ENCODE results near the gene NAV3. TPM values are rescaled to one million over a fixed set of nuclear protein-coding genes. Genes with fewer than 3 reads are reported as not detected.

Gene NAV3
- total and polyA plus RNA-seq, 9 of the 15 experiments (the other 6 are each of a cell fraction or from before 2014, with no cell fraction given) = 0.04 TPM; not detected in 8

DNA sequence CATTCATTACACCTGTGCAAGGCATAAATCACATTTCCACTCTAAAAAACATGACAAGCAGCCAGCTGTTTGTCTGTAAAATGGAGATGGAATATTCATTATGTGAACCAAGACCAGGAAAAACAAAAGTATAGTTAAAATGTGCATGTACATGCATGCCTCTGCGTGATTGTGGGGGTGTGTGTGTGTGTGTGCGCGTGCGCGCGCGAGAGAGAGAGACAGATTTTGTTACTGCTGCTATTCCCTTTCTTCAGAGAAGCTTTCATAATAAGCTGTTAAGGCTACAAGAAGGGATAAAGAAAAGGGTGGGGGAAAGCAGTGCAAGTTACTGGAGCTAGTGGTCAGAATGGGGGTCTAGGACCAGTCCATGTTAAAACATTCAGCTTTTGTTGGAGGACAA lies 430.3 kb downstream of the NAV3 start (continued):
- TF ChIP-seq, protein P1, sequence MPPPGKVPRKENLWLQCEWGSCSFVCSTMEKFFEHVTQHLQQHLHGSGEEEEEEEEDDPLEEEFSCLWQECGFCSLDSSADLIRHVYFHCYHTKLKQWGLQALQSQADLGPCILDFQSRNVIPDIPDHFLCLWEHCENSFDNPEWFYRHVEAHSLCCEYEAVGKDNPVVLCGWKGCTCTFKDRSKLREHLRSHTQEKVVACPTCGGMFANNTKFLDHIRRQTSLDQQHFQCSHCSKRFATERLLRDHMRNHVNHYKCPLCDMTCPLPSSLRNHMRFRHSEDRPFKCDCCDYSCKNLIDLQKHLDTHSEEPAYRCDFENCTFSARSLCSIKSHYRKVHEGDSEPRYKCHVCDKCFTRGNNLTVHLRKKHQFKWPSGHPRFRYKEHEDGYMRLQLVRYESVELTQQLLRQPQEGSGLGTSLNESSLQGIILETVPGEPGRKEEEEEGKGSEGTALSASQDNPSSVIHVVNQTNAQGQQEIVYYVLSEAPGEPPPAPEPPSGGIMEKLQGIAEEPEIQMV (tag; conservative IDR thresholded peaks at IDR 0.05; ENCODE audit: low read depth) = no peak
- TF ChIP-seq HDAC1 (IDR thresholded peaks at IDR 0.05) = no peak
- TF ChIP-seq, protein P2, sequence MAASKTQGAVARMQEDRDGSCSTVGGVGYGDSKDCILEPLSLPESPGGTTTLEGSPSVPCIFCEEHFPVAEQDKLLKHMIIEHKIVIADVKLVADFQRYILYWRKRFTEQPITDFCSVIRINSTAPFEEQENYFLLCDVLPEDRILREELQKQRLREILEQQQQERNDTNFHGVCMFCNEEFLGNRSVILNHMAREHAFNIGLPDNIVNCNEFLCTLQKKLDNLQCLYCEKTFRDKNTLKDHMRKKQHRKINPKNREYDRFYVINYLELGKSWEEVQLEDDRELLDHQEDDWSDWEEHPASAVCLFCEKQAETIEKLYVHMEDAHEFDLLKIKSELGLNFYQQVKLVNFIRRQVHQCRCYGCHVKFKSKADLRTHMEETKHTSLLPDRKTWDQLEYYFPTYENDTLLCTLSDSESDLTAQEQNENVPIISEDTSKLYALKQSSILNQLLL (CRISPR knock-in tag; IDR thresholded peaks at IDR 0.05; ENCODE audit: borderline replicate concordance) = no peak
- TF ChIP-seq HDGF (IDR thresholded peaks at IDR 0.05) = no peak

DNA sequence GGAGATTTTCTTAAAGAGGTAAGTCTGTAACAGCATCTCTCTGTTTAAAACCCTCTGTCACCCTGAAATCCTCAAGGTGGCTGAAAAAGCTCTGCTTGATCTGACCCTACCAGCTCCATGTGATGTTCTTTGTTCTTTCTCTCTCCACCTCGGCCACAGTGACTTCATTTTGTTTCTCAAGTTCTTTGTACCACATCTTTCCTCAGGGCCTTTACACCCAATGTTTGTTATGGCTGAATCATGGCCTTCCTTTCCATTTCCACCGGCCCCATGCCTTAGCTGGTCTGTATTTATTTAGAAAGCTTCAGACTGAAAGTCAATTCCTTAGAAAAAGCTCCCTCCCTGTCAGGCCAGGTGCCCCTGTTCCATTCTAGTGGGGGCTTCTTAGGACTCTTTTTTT lies 431.2 kb downstream of the NAV3 start:
- Histone ChIP-seq H3K79me2 (ENCODE audit: control insufficient read depth, insufficient read depth, low read length) (no peaks in the 10 kb centered on the region), H3K9ac (ENCODE audit: insufficient read depth in 1 of 2, low read depth in 2 of 2, low read length in 2 of 2) (no peak overlapping the region), H3K4me1 (replicated peaks in 1 of 2; ENCODE audit: control insufficient read depth in 2 of 2, insufficient read depth in 2 of 2, low read length in 2 of 2) (no peaks in the 10 kb centered on the region), H3K9me3 (replicated peaks; ENCODE audit: control insufficient read depth, insufficient read depth, low read depth, low read length) (no peaks in the 10 kb centered on the region), H3K27ac (ENCODE audit: extremely low read depth, low read depth, low read length) (no peak overlapping the region), H3K4me3 (no peak overlapping the region), H2AFZ (ENCODE audit: low read depth, low read length) (no peak overlapping the region), H4K20me1 (replicated peaks; ENCODE audit: control insufficient read depth, insufficient read depth, low read length) (no peaks in the 10 kb centered on the region), H3K9me1 (ENCODE audit: control insufficient read depth, insufficient read depth, low read length) (no peaks in the 10 kb centered on the region), H3K27me3 (ENCODE audit: control insufficient read depth in 2 of 2, insufficient read depth in 2 of 2, low read length in 2 of 2) (no peaks in the 10 kb centered on the region), H3K36me3 (ENCODE audit: control insufficient read depth, insufficient read depth, low read length) (no peaks in the 10 kb centered on the region), H3K4me2 (ENCODE audit: insufficient read depth, low read length) (no peak overlapping the region)
- in situ Hi-C loops (cut with MboI) (no loop called here), intact Hi-C loops (cut with micrococcal nuclease) (no loop called here)
- DNase-seq (ENCODE audit: extremely low read depth in 1 of 4, low spot score in 3 of 4) = no peak
- WGBS (ENCODE audit: insufficient coverage, low coverage, missing lambda C conversion rate) = 10% methylated on average over 2 of the region's 2 CpGs
- POLR2A ChIA-PET = no interaction called here
- no TSS peak for BruUV-seq (replicated peaks)
- FAIRE-seq = no peak
- ATAC-seq = no peak
- CTCF ChIA-PET (ENCODE audit: low intra/inter-chr PET ratio) = no interaction called here
- no peak for TF ChIP-seq LEF1 (IDR thresholded peaks at IDR 0.05)
- no peak for TF ChIP-seq GATAD2A (IDR thresholded peaks at IDR 0.05)
- no peak for TF ChIP-seq PHTF2 (CRISPR knock-in tag; IDR thresholded peaks at IDR 0.05)
- no peak for TF ChIP-seq SMARCA5 (IDR thresholded peaks at IDR 0.05)
- TF ChIP-seq, protein P3, sequence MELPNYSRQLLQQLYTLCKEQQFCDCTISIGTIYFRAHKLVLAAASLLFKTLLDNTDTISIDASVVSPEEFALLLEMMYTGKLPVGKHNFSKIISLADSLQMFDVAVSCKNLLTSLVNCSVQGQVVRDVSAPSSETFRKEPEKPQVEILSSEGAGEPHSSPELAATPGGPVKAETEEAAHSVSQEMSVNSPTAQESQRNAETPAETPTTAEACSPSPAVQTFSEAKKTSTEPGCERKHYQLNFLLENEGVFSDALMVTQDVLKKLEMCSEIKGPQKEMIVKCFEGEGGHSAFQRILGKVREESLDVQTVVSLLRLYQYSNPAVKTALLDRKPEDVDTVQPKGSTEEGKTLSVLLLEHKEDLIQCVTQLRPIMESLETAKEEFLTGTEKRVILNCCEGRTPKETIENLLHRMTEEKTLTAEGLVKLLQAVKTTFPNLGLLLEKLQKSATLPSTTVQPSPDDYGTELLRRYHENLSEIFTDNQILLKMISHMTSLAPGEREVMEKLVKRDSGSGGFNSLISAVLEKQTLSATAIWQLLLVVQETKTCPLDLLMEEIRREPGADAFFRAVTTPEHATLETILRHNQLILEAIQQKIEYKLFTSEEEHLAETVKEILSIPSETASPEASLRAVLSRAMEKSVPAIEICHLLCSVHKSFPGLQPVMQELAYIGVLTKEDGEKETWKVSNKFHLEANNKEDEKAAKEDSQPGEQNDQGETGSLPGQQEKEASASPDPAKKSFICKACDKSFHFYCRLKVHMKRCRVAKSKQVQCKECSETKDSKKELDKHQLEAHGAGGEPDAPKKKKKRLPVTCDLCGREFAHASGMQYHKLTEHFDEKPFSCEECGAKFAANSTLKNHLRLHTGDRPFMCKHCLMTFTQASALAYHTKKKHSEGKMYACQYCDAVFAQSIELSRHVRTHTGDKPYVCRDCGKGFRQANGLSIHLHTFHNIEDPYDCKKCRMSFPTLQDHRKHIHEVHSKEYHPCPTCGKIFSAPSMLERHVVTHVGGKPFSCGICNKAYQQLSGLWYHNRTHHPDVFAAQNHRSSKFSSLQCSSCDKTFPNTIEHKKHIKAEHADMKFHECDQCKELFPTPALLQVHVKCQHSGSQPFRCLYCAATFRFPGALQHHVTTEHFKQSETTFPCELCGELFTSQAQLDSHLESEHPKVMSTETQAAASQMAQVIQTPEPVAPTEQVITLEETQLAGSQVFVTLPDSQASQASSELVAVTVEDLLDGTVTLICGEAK (IDR thresholded peaks at IDR 0.05) = no peak
- TF ChIP-seq, protein P3 (CRISPR knock-in tag; IDR thresholded peaks at IDR 0.05) = no peak
- no peak for TF ChIP-seq TOE1 (IDR thresholded peaks at IDR 0.05; ENCODE audit: borderline replicate concordance)
- TF ChIP-seq TOE1 (CRISPR knock-in tag; IDR thresholded peaks at IDR 0.05; ENCODE audit: borderline replicate concordance, low read depth) = no peak
